Measurements from ENCODE around the gene ADAMTSL1. TPM values are rescaled to one million over a fixed set of nuclear protein-coding genes. Genes with fewer than 3 reads are reported as not detected.

ADAMTSL1 gene
- total RNA-seq, 1 donor from 2014 or later: 61.8 TPM

DNA sequence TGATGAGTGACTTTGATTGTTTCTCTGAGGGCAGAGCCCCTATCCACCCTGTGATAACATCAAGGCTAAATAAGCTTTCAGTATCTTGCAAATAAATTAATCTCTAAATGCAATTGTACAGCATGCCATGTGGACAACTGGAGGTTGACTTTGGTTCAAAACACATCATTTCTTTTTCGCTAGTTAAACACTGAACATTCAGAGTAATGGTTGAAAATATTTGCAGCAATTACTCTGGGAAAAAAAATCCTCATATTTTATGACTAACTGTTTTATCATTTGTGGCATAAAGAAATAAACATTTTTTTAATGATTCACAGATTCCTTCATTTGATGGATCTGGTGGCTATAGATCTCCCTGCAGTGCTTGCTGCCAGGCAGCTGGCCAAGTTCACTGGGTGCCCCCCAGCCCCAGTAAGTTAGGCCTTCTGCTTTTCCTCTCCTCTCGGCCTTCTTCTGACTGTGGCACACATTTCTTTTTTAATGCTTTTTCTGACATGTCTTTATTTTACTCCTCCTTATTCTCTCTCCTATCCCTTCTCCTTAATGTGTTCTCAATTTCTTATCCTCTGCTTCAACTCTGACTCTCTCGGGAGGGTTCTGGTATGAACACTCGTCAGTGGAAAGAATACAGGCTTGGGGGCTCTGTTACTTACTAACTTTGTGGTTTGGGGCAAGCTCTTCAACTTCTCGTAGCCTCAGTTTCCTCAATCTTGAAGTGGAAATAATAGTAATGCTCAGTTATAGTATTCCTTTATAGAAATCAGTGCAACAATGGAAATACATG is 69.6 kb downstream of the ADAMTSL1 start:
- DNase-seq (ENCODE audit: low spot score) (no peak), ATAC-seq (peak; percentile 76)
- intact Hi-C loops (cut with DNase I): no loop called here

GRCh38 chr9:18544456-18544855 is 70.5 kb downstream of the ADAMTSL1 start:
- no peak for ATAC-seq
- intact Hi-C loops (cut with DNase I): no loop called here

GRCh38 chr9:18545636-18546360 is 71.8 kb downstream of the ADAMTSL1 start:
- intact Hi-C loops (cut with DNase I): no loop called here
- no peak for ATAC-seq
- DNase-seq (ENCODE audit: low spot score): no peak

More at GRCh38 chr9:18544456-18544855, 70.5 kb downstream of the ADAMTSL1 start:
- DNase-seq (ENCODE audit: low spot score): no peak

DNA sequence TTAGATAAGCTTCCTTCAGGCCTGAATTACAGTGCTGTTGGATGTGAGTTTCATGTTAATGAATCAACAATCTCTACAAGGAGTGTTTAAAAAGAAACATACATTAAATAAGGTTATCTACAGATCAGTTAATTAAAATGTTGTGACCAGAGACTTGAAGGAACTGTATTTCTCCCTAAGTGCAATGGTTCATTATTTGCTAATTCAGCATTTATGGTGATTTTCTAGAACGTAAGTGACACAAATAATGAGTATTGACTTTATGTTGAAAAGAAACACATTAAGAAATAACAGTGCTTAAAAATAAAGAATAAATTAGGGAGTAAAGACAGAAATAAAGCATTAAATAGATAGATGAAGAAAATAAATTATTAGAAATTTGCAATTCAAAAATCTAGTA is 74.5 kb downstream of the ADAMTSL1 start:
- intact Hi-C loops (cut with DNase I): no loop called here
- ATAC-seq: no peak
- no peak for DNase-seq (ENCODE audit: low spot score)

GRCh38 chr9:18549772-18550171 is 75.8 kb downstream of the ADAMTSL1 start:
- intact Hi-C loops (cut with DNase I): no loop called here
- no peak for ATAC-seq
- DNase-seq (ENCODE audit: low spot score): no peak

- no peak for ATAC-seq
- intact Hi-C loops (cut with DNase I): no loop called here
- no peak for DNase-seq (ENCODE audit: low spot score)
These were observed 76.3 kb downstream of the ADAMTSL1 start for GRCh38 chr9:18550286-18550685.

DNA sequence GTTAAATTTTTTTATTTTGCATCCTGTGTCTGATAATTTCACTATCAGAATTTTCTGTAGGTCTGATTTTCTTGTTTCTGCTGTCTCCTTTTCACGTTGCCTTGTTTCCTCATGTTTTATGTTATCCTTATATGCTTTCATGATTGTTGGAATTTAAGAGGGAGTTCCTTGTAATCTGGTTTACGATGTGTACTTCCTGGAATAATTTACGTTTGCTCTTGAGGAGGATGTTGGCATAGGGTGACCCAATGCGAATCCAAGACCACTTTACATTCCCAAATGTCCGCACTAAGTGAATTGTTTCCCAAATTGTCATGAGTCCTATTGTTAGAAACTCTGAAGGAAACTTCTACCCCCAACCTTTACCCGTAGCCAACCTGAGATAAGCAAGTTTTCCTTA is 80.3 kb downstream of the ADAMTSL1 start:
- intact Hi-C loops (cut with DNase I): no loop called here
- no peak for DNase-seq (ENCODE audit: low spot score)
- no peak for ATAC-seq

- no peak for ATAC-seq
- DNase-seq (ENCODE audit: low spot score): no peak
- intact Hi-C loops (cut with DNase I): no loop called here
These were observed 81.3 kb downstream of the ADAMTSL1 start for GRCh38 chr9:18555105-18555883.

DNA sequence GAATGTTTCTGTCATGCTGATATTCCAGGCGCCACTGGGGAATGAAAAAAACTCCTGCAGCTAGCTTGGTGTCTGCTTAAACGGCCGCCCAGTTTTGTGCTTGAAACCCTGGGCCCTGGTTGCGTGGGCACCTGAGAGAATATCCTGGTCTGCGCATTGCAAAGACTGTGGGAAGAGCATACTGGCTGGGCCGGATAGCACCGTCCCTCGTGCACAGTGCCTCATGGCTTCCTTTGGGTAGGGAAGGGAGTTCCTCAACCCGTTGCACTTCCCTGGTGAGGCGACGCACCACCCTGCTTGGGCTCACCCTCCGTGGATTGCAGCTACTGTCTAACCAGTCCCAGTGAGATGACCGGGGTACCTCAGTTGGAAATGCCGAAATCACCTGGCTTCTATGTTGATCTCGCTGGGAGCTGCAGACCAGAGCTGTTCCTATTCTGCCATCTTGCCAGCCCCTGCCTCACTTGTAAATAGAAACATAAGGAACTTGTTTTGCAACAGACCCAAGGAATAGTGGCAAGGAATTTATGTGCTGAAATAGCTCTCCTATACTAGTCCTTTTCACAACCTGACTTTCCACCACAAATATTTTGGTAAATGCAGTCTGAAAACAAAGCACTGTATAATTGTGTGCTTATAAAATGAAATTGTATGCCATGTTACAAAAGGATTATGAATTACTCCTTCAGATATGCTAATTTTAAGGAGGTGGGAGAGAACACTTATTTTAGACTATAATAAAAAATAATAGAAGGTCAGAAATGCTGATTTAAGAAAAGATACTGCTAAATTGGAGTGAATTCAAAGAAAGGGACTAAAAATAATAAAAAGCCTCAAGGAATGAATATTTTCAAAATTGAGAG is 90.3 kb downstream of the ADAMTSL1 start:
- intact Hi-C loops (cut with DNase I): no loop called here
- DNase-seq (ENCODE audit: low spot score): no peak
- ATAC-seq: peak; percentile 44

GRCh38 chr9:18566121-18566520 is 92.2 kb downstream of the ADAMTSL1 start:
- DNase-seq (ENCODE audit: low spot score) (no peak), ATAC-seq (peak; percentile 63)
- intact Hi-C loops (cut with DNase I): no loop called here

DNA sequence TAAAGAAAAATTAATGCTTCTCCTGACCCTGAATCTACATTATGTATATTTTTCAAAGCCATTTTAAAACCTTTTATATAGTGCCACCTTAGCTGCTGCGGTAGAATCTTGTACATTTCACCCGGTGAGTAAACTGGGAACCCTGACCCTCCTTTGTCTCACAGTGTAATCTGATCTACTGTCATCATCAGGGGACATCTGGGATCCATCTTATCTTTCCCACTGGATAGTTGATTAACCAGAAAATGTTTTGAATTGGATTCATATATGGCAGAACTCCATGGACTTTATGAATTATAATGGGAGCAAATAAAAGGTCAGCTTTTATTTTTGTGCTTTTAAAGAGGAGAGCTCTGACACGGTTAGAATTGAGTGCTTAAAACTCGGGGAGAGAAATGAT is 95.0 kb downstream of the ADAMTSL1 start:
- intact Hi-C loops (cut with DNase I): no loop called here
- ATAC-seq (peak; percentile 51), DNase-seq (ENCODE audit: low spot score) (no peak)

DNA sequence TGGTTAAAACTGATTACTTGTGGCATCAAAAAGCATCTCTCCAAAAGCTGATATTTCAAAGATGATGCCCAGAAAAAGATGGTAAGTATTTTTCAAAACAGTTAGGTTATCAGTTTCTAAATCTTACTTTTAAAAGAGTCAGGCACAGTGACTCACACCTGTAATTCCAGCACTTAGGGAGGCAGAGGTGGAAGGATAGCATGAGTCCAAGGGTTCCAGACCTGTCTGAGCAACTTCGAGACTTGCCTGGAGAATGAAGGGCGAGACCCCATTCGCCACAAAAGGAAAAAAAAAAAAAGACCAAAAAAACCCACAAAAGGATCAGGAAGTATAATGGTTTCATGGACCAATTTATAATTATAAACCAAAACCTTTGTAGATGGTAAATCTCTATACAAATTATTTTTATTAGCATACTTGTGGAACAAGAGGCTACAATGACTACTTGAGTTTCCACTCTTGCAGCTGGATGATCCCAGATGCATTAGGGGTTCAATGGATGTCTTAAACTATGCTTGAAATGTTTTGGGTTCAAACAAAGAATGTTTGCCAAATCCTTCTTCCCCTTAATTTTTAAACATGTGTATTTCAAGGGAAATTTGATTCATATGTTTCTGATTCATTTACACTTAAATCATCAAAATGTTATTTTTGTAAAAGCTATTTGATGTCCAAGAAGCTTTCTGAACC is 96.1 kb downstream of the ADAMTSL1 start:
- intact Hi-C loops (cut with DNase I): no loop called here
- ATAC-seq (no peak), DNase-seq (ENCODE audit: low spot score) (no peak)

GRCh38 chr9:18573021-18573556 is 99.1 kb downstream of the ADAMTSL1 start:
- DNase-seq (ENCODE audit: low spot score) (no peak), ATAC-seq (no peak)
- intact Hi-C loops (cut with DNase I): no loop called here

DNA sequence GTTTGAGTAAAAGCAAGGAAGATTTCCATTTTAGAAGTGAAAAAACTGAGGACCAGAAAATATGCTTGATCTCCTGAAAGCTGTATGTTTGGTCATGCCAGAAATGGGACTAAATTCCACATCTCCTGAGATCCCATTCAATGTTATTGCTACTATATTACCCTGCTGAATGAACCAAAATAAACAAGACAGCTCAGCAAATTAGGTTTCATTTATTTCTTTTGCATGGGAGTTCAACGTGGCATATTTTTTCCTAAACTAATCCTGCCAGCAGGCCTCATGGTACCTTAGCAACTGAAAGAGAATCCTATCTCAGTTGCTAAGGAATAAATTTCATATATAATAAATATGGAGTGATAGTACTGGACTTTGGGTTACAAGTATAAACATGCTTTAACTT is 101.7 kb downstream of the ADAMTSL1 start:
- DNase-seq (ENCODE audit: low spot score): no peak
- intact Hi-C loops (cut with DNase I): no loop called here
- ATAC-seq: no peak

- intact Hi-C loops (cut with DNase I): no loop called here
- no peak for DNase-seq (ENCODE audit: low spot score)
- ATAC-seq: no peak
These were observed 105.6 kb downstream of the ADAMTSL1 start for GRCh38 chr9:18579536-18579935.

GRCh38 chr9:18580151-18580550 is 106.2 kb downstream of the ADAMTSL1 start:
- DNase-seq (ENCODE audit: low spot score) (no peak), ATAC-seq (no peak)
- intact Hi-C loops (cut with DNase I): no loop called here

DNA sequence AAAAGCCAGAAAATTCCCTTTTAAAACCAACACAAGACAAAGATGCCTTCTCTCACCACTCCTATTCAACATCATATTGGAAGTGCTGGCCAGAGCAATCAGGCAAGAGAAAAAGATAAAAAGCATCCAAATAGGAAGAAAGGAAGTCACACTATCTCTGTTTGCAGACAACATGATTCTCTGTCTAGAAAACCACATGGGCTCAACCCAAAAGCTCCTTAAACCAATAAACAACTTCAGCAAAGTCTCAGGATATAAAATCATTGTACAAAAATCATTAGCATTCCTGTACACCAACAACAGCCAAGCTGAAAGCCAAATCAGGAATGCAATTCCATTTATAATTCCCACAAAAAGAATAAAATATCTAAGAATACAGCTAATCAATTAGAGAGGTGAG is 112.0 kb downstream of the ADAMTSL1 start:
- intact Hi-C loops (cut with DNase I): no loop called here
- DNase-seq (ENCODE audit: low spot score) (no peak), ATAC-seq (no peak)

GRCh38 chr9:18588002-18588401 is 114.0 kb downstream of the ADAMTSL1 start:
- intact Hi-C loops (cut with DNase I): no loop called here
- ATAC-seq: no peak

More at GRCh38 chr9:18588002-18588401, 114.0 kb downstream of the ADAMTSL1 start:
- DNase-seq (ENCODE audit: low spot score): no peak
